GM18858 (cell line): ENCODE data around the gene SH3PXD2B.

Source experiments
- ATAC-seq: cut with Tn5 transposase; IDR thresholded peaks from one replicate; pipeline ENCODE4 v1.9.1; 2021; ENCODE audit not compliant: unreplicated experiment

The SH3PXD2B gene

GRCh38 chr5:172280929-172281328 is 173.4 kb downstream of the SH3PXD2B start:
- no peak for ATAC-seq

- ATAC-seq: no peak
Observed at GRCh38 chr5:172280317-172280716, 174.0 kb downstream of the SH3PXD2B start.

- no peak for ATAC-seq
Observed at GRCh38 chr5:172278356-172278755, 176.0 kb downstream of the SH3PXD2B start.

- no peak for ATAC-seq
Observed at GRCh38 chr5:172276214-172276613, 178.1 kb downstream of the SH3PXD2B start.
